HG02840 (cell line): ENCODE results near the gene AADAT.
A peak's percentile ranks its signal among the peaks of the same experiment; 100 is the strongest.

Source experiments
- ATAC-seq: cut with Tn5 transposase; IDR thresholded peaks from one replicate; pipeline ENCODE4 v1.9.1; 2021; ENCODE audit warnings: mild to moderate bottlenecking, moderate library complexity, moderate number of reproducible peaks; ENCODE audit not compliant: unreplicated experiment, low FRiP score

Gene AADAT

DNA sequence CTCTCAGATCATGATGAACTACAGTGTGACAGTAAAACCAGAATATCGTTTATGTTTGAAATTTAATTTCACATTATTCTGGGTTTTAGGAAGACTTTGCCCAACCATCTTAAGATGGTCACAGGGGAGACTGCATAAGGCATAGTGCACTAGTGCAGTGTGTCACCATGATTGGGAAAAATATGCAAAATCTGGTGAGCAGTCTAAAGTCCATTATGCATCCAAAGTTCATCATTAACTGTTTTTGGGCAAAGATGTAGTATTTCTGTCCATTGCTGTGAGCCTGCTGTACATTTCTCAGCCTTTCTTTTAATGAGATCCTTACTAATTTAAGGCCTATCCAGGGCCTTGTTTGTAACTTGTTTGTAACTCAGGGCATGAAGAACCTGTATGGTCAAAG lies 52.3 kb downstream of the AADAT start:
- no peak for ATAC-seq

DNA sequence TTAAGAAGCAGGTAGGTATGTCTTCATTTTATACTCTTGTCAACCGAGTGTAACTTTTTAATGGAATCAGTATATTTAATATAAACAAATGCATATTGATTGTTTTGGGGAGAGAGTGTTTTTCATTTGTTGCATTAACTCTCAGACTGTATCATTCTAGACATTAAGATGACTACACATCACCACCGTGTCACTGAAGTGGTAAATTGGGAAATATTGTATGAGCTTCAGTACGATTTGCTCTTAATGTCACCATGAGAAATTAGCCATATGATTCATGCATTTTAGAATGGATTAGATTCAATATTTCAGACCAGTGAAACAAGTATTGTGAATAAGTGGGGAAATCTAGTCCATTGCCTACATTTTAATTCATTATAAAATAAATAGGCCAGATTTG lies 53.9 kb downstream of the AADAT start:
- no peak for ATAC-seq

- ATAC-seq, result no peak
These were observed 54.5 kb downstream of the AADAT start for GRCh38 chr4:170035231-170035630.

GRCh38 chr4:170033999-170034398 lies 55.8 kb downstream of the AADAT start:
- no peak for ATAC-seq

GRCh38 chr4:170030121-170030520 lies 59.6 kb downstream of the AADAT start:
- no peak for ATAC-seq

DNA sequence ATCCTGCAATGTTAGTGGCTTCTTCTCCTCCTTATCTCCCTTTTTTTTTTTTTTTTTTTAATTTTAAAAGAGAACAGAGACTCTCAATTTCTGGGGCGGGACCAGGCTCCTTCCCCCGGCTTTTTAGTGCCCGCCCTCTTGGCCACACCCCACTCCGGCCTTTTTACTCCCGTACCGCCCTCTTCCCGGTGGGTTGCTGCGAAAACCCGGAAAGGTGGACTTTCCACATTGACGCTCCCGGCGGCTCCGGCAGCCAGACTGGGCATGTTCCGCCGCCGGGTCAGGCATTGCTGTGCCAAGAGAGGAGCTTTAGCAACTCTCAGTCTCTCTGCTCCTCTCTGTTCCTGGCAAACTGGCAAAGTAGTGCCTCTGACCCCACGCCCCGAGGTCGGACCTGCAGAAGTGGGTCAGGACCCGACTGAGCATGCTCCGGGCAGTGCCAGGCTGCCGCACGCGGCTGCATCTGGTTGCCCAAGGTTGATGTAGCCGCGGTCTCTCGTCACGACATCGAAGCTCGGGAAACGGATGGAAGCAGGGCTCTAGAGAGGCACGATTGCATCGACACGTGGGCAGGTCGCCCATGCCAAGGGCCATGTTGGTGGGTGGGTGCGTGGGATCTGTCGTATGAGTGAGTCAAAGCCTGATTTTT lies 62.5 kb downstream of the AADAT start:
- peak; percentile 70 for ATAC-seq

DNA sequence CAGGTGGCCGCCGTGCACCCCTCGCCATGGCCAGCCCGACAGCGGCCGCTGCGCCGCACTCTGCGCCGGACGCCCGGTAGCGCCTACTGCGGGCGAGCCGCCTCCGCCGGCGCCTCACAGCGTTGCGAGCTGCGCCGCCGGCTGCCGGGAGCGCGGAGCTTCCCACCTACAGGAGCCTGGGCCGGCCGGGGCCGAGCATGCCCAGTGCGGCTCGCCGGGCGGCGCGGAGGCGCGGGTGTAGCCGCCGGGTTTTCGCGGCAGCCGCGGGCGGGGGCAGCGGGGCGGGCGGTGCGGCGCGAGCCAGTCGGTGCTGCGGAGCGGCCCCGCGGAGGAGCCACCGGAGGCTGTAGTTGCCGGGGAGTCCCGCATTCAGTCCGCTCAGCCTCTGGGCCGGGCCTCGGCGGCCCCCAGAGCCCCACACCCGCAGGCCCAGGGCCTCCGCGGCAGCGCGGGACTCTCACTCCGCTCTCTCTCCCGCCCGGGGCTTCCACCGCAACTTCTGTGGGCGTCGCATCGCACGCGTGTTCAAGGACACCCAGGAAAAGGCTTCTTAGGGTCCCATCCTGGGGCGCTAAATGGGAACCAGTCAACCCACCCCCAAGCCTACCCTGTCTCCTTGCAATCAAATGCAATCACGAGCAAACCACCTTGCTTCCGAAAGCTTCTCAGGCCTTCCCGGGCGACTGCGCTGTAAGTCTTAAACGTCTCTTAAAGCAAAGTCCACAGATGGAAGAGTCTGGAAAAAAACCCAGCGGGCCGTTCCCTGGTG lies 63.3 kb downstream of the AADAT start, which contains the start of gene MFAP3L:
TSS of gene MFAP3L (minus strand) at position 143 of the 769 bp plus-strand sequence. CDS start 20,518 bp downstream, outside the sequence.
- peak; percentile 88 for ATAC-seq

GRCh38 chr4:170025523-170026252 lies 64.1 kb downstream of the AADAT start:
- ATAC-seq, result no peak

GRCh38 chr4:170022211-170022610 lies 67.5 kb downstream of the AADAT start:
- no peak for ATAC-seq

GRCh38 chr4:170017252-170017651 lies 72.5 kb downstream of the AADAT start:
- ATAC-seq, result no peak

GRCh38 chr4:170015285-170015684 lies 74.5 kb downstream of the AADAT start:
- ATAC-seq, result no peak

DNA sequence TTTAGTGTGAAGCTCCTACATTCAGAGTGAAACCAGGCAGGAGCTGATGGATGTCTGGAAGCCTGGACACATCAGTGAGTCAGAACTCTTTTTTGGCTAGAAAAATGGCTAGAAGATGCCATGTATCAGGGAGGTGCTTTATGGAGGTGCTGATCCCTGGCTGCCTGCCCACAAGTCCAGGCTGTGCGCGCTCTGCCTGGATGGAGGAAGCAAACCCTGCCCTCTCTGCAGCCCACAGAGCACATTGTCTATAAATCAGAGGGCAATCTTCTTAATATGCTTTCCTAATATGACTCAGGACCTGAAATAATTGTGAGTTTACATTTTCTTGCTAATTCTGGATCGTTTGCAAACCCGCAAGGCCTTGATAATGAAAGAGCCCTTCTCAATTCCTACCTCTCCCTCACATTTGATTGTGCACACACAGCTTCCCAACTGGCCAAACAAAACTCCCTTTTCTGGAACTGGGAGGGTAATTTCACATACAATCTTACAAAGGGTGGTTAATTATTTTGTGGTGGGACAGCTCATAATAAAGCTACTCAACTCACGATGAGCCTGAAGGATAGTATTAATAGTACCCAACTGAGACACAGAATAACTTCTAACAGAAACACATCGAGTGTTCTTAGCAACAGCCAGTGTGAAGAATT lies 75.3 kb downstream of the AADAT start:
- ATAC-seq, result no peak

DNA sequence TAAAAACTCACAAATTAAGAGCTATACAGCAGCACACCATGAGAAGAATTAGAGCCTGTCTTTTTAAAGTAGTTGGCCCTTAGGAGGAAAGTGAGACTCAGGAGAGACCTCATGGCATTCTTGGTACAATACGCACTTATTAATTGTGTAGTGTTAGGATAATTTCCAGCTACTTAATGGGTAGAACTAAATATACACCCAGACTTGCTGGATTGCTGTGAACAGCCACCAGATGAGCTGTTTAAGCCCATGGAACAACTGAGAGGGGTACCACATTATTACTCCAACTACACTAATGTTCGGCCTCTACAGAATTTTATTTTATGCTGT lies 77.2 kb downstream of the AADAT start:
- no peak for ATAC-seq

DNA sequence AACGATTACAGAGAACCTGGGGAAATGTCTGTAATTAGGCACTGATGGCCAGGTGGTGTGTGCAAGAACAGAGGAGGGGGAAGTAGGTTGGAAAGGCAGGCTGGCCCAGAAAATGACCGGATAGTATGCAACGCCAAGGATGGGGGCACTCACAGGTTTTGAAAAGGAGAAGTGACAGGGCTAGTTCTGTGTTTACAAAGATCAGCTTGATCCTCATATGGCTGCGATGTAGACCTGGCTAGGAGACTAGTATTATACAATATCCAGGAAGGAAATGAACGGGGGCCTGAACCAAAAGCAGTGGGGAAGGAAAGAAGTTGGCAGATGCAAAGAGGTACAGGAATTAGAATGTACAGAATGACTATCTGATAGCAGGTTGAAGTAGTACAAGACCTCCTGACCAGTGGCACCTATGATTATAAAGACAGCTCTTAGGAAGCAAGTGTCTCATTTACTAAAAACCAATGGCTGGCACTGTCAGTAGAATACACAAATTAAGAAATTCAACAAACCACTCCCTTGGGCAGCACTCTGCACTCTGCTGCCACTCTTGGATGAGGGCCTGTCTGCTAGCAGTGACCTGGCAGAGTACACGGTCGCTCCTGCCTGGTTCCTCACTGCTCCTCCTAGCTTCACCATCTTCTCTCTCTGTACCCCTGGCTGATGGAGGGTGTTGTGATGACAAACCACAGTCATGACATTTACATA lies 77.7 kb downstream of the AADAT start:
- no peak for ATAC-seq
